Suppressor macrophage treated with lipopolysaccharide for 4 hours (primary cell): Measurements from ENCODE around the gene ZBTB7B.
A peak's percentile ranks its signal among the peaks of the same experiment; 100 is the strongest.

Experiments used
- DNase-seq: peaks from one replicate; pipeline ENCODE4 v3.0.0-alpha.2; 2020

ZBTB7B gene

GRCh38 chr1:155005076-155006011, 2.7 kb downstream of the ZBTB7B start:
- DNase-seq = no peak

DNA sequence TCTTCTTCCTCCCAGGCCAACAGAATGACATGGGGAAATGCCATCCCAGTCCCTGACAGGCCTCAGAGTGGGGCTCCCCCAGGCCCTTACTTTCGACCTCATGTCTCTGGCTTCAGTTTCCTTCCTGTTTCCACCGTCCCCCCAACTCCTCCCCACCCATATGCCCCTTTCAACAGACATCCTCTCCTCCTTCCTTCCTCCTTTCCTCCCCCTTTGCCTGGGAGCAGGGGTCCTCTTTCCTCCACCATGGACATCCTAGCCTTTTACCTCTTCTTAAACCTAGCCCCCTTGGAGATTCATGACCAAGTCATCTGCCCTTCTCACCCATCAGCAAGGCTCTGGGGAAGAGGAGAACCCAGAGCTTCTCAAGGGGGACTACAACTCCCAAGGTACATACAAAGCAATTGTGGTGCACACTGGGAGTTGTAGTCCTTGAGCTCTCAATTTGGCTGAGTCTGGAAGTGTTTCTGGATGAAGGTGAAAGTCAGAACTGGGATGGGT, 4.0 kb downstream of the ZBTB7B start:
- peak; percentile 65 for DNase-seq

- DNase-seq = no peak
Measured at GRCh38 chr1:155007251-155007828, 4.7 kb downstream of the ZBTB7B start.

GRCh38 chr1:155008015-155008941, 5.7 kb downstream of the ZBTB7B start:
- no peak for DNase-seq

GRCh38 chr1:155009221-155009711, 6.7 kb downstream of the ZBTB7B start:
- DNase-seq = no peak

DNA sequence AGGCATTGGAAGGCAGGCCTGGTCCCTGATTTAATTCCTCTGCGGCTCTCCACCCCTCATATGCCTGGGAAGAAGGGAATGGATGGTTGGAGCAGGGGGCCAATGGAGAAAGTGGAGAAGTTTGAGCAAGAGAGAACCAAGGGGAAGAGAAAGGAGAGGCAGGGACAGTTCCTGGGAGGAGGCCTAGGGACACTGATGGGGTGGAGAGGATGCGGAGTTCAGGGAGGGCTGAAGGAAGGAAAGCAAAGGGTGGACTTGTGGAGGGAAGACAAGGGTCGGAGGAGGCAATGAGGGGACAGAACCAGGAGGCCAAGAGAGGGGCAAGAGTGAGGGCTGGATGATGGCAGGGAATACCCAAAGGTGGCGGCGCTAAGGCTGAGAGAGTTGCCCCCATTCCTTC, 7.1 kb downstream of the ZBTB7B start:
- DNase-seq = no peak

DNA sequence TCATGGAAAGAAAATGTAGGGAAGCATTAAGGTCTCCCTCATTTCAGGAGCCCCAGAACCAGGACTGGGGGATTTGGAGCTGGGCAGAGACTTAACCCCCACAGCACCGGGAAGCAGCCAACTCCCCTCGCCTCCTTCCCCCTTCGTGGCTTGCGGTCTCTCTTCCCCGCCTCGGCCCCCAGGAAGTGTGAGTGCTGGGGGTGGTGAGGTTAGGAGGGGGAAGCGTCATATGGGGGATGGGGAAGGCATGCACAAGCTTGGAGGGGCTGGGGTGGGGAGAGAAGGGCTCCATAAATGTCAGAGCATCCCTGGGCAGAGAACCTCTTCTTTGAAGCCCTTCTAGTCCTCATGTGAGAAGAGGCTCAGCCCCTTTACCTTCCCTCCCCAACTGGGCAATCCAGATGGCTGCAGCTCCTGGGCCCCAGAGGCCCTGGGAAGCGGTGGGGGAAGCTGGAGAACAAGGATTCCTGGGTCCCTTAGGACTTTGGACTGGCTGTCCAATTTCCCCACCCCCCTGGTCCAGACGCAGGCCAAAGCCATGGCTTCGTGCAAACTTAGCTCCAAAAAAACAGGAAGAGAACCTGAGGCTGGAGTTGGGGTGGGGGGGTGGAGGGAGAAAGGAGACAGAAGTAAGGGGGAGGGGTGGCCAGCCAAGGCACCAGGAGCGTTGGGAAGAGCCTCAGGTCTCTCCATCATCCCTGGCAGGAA, 7.8 kb downstream of the ZBTB7B start:
- DNase-seq = no peak

DNA sequence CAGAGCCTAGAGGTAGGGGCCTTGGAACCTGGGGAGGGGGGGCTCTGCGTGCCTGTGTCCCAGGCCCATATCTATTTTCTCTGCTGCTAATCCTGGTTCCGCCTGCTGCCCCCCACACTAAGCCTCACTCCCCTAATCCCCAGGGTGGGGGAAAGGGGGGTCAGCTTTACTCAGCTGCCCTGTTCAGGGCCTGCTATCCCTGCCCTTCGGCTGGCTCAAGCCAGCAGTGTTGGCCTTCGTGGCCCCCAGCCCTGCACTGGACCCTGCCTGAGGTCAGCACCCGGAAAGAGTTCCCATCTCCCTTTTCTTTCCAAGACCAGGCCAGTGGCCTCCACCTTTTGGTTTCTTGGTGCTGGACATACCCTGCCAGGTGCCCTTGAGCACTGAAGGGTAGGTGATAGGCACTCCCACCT, 8.4 kb downstream of the ZBTB7B start:
- no peak for DNase-seq

GRCh38 chr1:155011437-155012025, 8.9 kb downstream of the ZBTB7B start:
- no peak for DNase-seq

DNA sequence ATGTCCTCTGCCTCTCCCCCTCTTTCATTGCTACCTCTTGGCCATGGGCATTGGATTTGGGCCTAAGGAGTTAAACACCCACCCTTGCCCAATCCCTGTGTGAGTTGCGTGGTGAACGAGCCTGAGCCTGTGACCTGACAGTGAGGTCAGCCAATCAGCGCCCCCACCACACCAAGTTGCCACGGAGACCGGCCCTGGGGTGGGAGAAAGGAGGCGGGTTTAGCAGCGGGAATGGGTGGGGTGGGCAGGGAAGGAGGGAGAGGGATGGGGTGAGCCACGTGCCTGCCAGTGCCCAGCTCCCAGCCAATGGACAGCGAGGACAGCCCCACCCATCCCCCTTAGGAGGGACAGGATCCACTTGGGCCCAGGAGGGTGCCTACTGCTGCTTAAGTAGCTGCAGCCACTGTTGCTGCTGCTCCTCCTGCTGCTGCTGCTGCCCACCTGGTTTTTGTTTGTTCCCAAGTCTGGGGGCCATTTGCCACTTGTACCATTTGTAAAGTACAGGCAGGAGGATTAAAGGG, 9.5 kb downstream of the ZBTB7B start:
- DNase-seq = peak; percentile 70

DNA sequence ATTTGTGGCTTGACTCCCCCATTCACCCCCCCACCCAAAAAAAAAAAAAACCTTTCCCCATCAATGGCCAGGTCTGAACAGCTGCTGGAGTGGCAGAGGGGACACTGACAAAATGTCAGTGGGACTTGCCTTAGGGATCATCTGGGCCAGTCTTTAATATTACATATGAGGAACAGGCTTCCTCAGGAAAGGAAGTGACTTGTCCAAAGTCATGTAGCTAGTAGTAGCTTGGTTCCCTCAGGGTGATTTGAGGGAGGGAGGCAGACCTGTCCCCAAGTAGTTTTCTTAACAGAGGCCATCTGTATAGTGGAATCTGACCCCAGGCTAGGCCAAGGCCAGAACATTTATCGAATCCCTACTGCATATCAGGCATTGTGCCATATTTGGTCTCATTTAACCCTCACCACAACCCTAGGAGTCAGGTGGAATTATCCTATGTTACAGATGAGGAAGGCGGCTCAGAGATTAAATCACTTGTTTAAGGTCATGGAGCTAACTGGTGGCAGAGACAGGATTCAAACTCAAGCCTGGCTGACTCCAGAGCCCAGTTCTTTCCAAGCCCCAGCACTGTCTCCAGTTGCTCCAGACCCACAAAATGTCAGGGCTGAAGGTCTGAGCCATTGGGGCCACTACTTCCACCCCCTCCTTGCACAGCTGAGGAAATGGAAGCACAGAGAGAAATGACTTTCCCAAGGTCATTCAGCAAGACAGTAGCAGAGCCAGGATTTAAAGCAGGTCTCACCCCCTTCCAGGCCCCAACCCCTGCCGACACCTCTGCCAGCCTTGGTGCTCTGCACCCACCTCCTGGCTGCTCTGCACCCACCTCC, 10.4 kb downstream of the ZBTB7B start:
- no peak for DNase-seq

DNA sequence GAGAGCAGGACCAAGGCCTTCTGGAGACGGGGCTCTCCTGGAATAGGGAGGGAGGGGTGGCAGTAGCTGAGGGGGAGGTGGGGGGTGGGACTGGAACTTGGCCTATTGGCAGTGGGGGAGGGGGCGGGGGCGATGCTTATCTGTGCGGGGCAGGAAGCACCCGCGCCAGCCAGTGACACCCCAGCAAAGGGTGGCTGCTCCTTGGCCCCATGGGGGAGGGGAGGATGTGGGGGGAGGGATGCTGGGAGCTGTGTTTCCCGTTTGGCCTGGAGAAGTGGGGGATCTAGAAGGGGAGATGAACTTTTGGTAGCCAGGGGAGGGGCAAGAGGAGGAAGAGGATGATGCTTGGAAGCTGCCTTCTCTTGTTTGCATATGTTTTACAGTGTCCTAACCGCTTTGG, 11.0 kb downstream of the ZBTB7B start:
- no peak for DNase-seq

DNA sequence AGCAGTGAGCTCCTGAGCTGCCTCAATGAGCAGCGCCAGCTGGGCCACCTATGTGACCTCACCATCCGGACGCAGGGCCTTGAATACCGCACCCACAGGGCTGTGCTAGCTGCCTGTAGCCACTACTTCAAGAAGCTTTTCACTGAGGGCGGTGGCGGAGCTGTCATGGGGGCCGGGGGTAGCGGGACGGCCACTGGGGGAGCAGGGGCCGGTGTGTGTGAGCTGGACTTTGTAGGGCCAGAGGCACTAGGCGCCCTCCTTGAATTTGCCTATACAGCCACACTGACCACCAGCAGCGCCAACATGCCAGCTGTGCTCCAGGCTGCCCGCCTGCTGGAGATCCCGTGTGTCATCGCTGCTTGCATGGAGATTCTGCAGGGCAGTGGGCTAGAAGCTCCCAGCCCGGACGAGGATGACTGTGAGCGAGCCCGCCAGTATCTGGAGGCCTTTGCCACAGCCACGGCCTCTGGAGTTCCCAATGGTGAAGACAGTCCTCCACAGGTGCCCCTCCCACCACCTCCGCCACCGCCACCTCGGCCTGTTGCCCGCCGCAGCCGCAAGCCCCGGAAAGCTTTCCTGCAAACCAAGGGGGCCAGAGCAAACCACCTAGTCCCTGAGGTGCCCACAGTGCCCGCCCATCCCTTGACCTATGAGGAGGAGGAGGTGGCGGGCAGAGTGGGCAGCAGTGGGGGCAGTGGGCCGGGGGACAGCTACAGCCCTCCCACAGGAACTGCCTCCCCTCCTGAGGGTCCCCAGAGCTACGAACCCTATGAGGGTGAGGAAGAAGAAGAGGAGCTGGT, 12.3 kb downstream of the ZBTB7B start:
- no peak for DNase-seq

DNA sequence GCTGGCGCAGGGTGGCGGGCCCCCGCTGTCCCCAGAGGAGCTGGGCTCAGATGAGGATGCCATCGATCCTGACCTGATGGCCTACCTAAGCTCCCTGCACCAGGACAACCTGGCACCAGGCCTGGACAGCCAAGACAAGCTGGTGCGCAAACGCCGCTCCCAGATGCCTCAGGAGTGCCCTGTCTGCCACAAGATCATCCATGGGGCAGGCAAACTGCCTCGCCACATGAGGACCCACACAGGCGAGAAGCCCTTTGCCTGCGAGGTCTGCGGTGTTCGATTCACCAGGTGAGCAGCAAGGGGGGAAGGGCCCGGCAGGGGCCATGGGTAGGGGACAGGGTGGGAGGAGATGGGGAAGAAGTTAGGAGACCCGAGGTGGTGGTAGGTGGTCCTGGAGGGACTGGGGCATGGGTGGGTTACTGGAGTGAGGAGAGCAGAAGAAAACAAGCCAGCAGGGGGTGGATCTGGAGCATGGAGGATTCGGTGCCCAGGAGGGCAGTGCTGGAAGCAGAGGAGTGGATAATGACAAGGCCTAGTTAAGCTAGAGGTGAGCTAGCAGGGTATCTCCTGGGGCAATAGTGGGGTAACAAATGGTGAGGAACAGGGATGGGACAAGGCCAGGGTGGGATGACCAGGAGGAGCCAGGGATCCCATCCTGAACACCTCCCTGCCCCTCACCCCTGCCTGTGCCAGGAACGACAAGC, 13.1 kb downstream of the ZBTB7B start:
- no peak for DNase-seq

GRCh38 chr1:155016231-155016831, 13.7 kb downstream of the ZBTB7B start:
- DNase-seq = no peak

DNA sequence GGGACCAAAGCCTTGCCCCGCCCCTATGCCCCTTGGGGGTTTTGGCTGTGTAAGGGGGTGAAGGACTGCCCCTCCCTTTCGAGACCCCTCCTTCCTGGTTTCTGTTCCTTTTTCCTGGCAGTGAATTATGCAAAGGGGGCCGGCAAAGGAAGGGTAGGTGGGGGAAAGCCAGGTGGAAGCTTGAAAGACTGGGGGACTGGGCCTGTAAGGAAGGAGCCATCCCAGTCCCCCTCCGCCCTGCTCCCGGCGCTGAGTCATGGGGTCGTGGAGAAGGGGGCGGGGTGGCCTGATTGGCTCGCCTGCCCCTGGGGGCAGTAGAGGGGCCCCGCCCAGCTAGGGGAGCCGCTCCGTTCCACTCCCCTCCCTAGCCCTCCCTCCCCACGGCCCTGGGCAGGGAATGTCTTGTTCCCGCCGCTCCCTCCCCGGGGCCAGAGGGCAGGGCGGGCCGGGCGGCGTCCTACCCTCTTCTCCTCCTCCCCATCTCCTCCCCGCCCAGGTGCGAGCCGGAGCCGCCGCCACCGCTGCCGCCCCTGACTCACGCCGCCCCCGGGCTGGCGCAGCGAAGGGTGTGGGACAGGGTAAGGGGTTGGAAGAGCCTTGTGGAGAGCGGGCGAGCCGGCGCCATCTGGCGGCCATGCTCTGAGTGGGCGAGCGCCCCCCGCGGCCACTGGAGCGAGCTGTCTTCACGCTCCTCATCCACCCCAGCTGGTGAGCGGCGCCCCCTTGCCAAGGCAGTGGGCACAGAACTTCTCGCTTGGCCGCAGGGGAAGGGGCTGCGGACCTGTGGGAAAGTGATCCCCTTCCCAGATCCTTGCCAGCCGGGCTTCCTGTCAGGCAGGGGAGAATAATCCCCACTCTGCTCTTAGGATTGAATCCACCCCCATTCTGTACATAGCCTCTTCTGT, 14.7 kb downstream of the ZBTB7B start:
- DNase-seq = peak; percentile 85

DNA sequence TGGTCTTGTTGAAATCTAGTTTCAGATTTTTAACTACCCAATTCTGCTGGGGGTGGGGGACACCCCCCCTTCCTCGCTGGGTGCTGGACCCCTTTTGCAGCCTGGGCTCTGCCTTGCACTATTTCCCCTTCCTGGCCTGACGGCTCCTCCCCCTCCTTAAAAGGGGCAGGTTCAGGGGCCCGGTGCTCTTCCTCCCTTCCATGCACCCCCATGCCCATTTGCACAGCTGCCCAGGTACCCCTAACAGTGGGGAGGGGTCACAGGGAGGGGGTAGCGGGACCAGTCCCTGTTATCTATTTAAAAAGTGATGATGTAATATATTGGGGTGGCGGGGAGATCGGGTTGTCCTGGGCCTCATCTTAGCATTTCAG, 15.3 kb downstream of the ZBTB7B start:
- DNase-seq = no peak
